ENCODE measurements around the gene C22orf31.

Gene C22orf31

DNA sequence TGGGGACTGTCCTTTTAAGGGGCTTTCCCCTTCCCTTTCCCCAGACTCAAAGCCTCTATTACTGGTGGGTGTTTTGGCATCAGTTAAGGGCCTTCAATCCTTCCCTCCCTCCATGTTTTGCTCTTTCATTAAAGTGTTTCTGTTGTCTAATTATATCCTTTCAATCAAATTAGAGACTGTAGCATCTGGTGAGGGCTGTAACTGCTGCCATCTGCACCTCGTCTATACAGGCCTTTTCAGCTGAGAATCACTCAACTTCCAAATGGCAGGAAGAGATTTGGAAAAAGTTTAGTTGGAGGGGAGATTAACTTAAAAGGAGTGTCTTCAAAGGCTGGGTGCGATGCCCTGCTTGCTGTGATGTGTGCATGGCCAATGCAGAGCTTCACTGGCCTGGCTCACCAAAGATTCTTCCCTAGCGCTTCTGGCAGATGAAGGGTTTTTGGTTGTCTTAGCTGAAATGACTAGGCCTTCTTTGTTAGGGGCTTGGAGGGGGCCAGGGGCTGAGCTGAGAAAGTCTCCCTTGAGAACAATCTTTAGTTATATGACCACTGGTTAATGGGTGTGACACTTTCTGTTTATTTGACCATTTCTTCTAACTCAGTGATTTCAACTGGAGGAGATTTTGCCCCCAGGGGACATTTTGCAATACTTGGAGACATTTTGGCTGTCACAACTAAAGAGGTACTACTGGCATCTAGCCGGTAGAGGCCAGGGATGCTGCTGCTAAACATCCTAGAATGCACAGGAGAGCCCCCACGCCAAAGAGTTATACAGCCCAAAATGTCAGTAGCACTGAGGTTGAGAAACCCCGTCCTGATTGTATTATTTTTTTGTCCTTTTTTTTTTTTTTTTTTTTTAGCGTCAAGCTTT lies 18.7 kb upstream of the C22orf31 start:
- DNase-seq = no peak

- no peak for DNase-seq
These were observed 17.7 kb upstream of the C22orf31 start for GRCh38 chr22:29079218-29079901.

DNA sequence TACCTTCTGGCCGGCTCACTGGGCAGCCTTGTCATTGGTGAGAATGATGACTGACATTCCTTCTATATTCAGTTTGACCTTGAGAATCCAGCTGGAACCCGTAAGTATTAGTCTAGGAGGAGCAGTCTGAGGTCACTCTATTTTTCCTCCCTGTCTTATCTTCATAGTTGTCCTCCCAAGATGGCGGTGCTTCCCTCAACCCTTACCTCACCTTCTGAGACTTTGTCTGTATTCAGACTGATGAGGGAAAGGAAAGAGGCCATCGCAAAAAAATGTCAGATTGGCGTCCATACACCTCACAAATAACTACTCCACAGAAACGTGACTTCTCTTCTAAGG lies 17.2 kb upstream of the C22orf31 start:
- no peak for DNase-seq

- no peak for DNase-seq
These were observed 16.6 kb upstream of the C22orf31 start for GRCh38 chr22:29078036-29078868.

- no peak for DNase-seq
These were observed 12.7 kb upstream of the C22orf31 start for GRCh38 chr22:29074276-29074772.

DNA sequence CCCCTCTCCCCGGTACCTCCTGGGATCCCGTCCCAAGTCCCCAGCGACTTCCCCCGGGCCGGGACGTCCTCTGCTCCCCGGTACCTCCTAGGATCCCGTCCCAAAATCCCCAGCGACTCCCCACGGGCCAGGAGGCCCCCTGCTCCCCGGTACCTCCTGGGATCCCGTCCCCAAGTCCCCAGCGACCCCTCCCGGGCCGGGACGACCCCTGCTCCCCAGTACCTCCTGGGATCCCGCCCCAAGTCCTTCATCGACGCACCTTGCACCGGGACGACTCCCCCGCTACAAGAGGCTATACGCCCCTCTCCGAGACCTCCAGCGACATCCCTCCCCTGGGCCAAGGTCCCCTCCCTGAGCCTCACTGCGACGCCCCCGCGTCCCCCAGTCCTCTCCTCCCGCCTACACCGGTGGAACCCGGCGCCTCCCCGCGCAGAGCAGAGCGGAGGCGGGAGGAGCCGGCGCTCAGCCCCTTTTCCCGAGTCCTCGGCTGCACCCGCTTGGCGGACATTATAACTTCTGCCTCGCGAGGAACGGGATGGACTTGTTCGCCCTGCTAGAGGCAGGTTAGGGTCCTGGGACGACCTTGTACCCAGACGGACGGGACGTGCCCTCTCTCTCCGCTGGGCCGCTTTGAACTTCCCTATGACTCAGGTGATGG lies 12.1 kb upstream of the C22orf31 start:
- peak; percentile 30 for DNase-seq

GRCh38 chr22:29072979-29073617 lies 11.5 kb upstream of the C22orf31 start, which contains the start of gene KREMEN1:
Gene KREMEN1, plus strand, starts transcription at chr22:29073035. Its CDS starts 96 bp downstream, at chr22:29073131.
- no peak for DNase-seq

DNA sequence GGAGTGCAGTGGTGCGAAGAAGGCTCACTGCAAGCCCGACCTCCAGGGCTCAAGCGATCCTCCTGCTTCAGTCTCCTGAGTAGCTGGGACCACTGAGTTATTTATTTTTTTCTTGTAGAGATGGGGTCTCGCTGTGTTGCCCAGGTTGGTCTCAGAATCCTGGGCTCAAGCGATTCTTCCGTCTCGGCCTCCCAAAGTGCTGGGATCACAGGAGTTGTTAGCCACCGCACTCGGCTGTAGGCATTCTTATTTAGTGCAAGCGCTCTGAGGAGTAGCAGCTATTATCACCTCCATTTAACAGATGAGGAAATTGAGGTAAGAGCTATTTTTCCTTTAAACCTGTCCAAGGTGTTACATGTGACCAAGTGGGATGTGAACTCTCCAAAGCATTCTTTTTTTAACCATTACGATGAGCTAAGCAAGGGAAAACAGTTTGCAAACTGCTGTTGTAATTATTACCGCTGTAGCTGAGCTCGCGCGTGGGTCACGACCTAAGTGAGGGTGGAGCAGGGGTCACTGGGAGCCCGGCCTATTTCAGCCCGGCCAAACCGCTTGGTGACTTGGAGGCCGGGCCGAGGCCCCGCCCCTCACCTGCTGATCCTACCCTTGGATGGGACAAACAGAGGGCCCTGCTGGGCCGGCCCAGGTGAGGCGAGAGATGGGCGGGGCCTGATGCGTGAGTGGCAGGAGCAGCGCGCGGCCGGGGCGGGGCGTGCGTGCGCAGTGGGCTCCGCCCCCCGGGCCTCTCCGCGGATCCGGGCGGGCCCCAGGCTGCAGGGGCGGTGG lies 10.8 kb upstream of the C22orf31 start:
- peak; percentile 90 for DNase-seq

- DNase-seq = peak; percentile 65
These were observed 9.8 kb upstream of the C22orf31 start for GRCh38 chr22:29071261-29072045.

GRCh38 chr22:29070490-29070889 lies 8.9 kb upstream of the C22orf31 start:
- no peak for DNase-seq

DNA sequence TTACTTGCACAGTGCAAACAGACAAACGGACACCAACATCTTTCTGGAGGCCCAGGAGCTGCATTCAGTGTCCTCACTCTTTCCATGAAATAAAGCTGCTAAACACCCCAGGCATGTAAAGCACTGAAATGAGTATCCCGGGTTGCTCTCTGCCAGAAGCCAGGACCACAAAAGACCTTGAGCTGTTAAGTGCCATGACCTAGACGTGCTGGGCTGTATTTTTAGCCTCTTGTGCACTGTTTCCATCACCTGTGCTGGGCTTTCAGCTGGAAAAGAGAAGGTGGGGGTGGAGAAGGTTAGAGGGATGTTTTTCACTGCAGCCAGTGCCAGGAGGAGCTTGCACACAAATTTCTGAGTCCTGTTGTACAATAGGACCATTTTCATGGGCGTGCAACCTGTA lies 7.8 kb upstream of the C22orf31 start:
- no peak for DNase-seq

DNA sequence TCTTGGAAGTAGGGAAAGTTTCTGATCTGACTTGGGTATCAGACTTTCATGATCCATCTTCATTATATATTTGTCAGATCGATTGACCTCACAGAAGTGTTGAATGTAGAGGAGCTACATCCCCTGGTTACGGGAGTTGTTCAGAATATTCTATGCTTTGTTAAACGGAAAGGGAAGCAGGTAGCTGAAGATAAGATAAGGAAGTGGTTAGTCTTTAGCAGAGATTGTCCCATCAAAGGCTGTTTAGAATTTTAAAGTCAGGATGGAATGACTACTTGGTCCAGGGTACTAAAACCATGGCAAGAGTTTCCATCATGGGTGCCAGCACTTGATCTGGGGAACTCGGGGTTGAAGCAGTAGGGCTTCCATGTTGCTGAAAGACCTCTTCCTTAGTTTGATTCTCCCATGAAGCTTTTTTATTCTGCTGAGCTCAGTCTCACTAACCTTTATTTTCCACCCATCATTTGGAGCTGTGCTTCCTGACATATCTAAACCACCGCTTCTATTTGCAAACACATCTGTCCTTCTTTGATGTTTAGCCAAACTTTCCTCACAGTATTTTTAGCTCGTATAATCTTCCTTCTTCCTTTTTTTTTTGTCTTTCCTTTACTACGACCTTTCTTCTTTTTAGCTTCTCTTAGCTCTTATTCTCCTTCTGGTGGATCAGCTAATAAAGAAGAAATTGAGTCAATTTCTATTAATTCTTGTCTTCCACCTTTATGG lies 4.0 kb upstream of the C22orf31 start:
- DNase-seq = no peak

DNA sequence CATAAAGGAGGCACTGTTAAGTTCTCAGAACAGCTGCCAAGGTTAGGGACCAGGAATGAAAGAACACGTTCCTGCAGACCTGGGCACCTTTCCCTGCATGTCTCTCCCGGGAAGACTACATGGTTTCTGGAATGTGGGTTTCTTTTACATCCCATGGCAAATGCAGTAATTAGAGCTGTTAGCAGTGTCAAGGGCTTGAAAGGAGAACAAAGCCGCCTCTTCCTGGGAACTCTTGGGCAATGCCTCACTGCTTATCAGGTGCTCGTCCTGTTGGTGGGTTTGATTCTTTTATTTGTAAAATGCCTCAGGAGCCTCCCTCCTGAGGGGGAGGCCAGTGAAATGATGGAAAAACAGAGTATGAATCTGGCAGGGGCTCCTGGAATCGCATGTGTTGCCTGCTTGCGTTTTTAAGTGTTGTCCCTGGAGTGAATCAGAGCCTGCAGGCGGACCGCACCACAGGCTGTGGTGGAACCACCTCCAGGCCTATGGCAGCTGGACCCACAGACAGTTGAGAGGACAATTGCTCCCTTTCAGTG lies 723 bp upstream of the C22orf31 start:
- DNase-seq = no peak

DNA sequence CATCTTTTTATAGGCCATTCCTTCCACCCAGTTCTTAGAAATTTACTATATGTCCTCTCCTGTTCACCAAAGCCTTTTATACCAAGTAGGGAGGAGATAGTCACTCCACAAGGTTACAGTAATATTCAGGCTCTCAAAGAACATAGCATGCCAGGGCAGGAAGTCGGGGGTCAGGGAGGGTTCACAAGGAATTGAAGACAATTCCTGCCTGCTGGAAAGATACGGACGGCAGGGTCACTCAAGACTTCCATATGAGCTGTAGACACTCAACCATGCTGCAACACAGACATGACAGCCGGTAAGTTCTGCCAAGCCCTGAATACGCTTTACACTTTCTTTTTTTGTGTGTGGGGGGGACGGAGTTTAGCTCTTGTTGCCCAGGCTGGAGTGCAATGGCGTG lies 700 bp downstream of the C22orf31 start:
- DNase-seq = no peak

DNA sequence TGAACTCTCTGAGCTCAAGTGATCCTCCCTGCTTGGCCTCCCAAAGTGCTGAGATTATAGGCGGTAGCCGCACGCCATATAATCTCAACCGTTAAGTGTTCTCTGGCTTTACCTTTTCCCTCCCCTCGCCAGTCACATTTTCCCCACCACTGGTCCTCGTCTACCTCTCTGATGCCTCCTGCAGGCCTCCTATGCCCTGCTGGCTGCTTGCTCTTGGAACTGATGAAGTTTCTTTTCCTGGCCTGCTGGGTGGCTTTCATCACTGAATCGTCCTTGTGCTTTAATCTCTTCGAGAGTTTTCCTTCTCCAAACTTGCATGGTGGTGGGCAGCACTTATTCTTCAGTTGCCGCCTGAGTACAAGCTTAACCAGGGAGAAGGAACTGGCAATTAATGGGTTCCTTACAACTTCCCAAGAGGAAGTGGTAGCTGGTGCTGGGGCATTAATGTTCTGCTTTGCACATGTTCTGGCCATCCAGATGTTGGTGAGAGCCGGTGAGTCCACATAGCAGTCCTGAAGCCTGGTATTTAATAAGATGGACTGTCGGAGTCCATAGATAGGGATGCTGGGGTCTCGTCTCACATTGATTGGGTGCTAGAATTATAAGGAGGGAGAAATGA lies 1.3 kb downstream of the C22orf31 start:
- no peak for DNase-seq

- no peak for DNase-seq
These were observed 5.2 kb downstream of the C22orf31 start for GRCh38 chr22:29056472-29056871.

DNA sequence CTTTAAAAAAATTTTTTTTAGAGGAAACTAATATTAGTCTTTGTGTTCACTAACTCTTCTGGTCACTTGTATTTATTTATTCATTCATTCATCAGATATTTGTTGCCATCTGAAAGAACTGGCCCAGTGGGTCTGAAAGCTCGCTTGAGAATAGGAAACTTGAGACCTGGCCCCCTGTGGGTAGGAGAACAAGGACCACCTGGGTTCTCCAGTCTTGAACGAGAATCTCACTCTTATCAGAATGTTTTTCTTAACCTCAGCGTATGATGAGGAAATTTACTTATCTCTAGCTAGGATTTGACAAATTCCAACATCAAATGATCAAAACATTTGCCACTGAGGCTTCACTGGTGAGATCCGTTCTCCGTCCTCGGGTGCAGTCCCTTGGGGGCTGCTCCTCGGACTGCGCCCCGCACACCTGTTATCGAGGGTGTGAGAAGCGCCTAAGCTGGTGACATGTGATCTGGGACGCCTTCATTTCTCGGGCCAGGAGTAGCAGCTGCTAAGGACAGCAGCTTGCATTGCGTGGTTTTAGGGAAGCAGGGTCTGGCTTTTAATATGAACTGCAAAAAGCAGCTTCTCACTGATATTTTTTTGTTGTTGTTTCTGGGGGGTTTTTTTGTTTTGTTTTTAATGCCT lies 6.3 kb downstream of the C22orf31 start:
- DNase-seq = no peak

DNA sequence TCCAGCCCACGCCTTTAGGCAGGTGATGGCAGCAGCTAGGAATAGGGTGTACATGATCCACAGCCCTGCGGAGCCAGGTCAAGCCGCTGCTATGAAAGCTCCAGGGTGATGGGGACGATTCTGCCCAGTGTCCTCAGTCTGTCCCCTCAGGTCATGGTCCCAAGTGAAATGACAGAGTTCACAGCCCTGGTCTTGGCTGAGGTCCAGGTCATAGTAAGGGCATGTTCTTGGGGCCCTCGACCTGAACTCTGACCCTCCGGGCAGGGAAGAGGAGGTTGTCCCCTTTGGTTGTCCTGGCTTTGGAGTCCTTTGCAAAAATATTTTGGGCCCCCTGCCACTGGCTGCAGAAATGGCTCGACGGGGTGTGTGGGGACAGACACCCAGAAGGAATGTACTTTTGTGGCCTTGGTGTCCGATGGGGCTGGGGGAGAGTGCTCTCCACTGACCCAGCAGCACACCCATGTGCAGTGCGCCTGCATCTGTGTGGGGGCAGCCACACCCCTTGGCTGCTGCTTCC lies 7.3 kb downstream of the C22orf31 start:
- DNase-seq = no peak

Data from stimulated activated CD4-positive, alpha-beta T cell treated with anti-CD3 and anti-CD28 coated beads, Interleukin-15, amount 100 ng/mL, for 24 hours (primary cell).